ENCODE results near the gene TRAK2.

TRAK2 gene

DNA sequence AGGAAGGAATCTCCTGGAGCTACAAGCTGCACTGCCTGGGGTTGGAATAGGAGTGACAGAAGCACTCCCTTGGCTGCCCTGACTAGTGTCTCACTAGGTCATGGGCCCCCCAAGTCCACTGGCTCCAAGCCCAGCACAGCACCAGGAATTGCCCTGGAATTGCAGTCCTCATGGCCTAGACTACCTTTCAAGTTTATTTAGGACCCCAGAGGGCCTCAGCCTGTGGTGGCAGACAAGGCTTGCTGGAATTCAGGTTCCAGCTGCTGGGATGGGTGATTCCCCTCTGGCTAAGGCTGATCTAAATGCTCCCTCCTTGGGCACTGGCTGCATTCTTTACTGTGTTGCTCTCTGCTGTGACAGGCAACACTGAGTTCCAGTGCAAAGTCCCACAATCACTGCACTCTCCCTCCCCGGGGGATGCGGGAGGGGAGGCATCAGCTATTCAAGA is 14.3 kb upstream of the TRAK2 start:
- no peak overlapping the region for H3K4me3 ChIP-seq (ENCODE audit: low read length)
- TF ChIP-seq, protein P1, sequence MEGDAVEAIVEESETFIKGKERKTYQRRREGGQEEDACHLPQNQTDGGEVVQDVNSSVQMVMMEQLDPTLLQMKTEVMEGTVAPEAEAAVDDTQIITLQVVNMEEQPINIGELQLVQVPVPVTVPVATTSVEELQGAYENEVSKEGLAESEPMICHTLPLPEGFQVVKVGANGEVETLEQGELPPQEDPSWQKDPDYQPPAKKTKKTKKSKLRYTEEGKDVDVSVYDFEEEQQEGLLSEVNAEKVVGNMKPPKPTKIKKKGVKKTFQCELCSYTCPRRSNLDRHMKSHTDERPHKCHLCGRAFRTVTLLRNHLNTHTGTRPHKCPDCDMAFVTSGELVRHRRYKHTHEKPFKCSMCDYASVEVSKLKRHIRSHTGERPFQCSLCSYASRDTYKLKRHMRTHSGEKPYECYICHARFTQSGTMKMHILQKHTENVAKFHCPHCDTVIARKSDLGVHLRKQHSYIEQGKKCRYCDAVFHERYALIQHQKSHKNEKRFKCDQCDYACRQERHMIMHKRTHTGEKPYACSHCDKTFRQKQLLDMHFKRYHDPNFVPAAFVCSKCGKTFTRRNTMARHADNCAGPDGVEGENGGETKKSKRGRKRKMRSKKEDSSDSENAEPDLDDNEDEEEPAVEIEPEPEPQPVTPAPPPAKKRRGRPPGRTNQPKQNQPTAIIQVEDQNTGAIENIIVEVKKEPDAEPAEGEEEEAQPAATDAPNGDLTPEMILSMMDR (conservative IDR thresholded peaks at IDR 0.05; ENCODE audit: low read length): no peak
- DNase-seq (ENCODE audit: low read depth): no peak

DNA sequence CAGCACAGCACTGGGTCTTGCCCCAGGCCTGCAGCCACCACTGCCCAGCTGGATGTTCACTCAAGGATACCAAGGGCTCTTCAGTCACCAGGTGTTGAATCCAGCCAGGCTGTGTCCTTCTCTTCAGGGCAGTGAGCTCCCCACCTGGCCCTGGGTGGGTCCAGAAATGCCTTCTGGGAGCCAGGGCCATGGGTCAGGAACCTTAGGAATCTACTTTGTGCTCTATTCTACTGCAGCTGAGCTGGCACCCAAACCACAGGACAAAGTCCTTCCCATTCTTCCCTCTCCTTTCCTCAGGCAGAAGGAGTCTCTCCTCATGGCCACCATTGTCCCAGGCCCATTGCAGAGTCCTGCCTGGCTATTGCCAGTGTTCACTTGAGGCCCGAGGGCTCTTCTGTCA is 13.3 kb upstream of the TRAK2 start:
- no peak overlapping the region for H3K4me3 ChIP-seq (ENCODE audit: low read length)
- TF ChIP-seq, protein P1 (conservative IDR thresholded peaks at IDR 0.05; ENCODE audit: low read length): no peak
- no peak for DNase-seq (ENCODE audit: low read depth)

DNA sequence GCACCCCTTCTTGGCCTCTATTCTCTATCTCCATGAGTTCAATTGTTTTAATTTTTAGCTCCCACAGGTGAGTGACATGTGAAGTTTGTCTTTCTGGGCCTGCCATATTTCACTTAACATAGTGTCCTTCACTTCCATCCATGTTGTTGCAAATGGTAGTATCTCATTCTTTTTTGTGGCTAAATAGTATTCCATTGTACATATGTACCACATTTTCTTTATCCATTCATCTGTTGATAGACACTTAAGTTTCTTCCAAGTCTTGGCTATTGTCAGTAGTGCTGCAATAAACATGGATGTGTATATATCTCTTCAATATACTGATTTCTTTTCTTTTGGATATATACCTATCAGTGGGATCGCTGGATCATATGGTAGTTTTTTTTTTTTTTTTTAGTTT is 9.3 kb upstream of the TRAK2 start:
- no peak for DNase-seq (ENCODE audit: low read depth)
- no peak overlapping the region for H3K4me3 ChIP-seq (ENCODE audit: low read length)
- TF ChIP-seq, protein P1 (conservative IDR thresholded peaks at IDR 0.05; ENCODE audit: low read length): no peak

DNA sequence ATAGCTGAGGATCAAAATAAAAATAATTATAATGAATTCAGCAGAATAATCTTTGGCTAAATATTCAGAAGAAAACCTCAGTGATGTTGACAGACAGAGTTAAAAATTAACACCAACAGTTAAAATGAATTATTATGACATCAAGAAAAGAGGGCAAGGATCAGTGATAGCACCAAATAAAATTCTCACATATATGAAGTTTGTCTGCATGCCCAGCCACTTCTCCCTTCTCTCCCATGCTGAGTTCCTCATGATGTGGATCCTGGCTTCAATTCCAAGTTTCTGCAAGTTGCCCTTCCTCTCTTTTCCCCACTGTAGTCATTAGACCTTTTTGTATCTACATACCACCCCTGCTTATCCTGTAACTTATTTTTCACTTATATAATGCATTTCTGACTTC is 7.1 kb upstream of the TRAK2 start:
- H3K4me3 ChIP-seq (ENCODE audit: low read length): no peak overlapping the region
- TF ChIP-seq, protein P1 (conservative IDR thresholded peaks at IDR 0.05; ENCODE audit: low read length): no peak
- no peak for DNase-seq (ENCODE audit: low read depth)

DNA sequence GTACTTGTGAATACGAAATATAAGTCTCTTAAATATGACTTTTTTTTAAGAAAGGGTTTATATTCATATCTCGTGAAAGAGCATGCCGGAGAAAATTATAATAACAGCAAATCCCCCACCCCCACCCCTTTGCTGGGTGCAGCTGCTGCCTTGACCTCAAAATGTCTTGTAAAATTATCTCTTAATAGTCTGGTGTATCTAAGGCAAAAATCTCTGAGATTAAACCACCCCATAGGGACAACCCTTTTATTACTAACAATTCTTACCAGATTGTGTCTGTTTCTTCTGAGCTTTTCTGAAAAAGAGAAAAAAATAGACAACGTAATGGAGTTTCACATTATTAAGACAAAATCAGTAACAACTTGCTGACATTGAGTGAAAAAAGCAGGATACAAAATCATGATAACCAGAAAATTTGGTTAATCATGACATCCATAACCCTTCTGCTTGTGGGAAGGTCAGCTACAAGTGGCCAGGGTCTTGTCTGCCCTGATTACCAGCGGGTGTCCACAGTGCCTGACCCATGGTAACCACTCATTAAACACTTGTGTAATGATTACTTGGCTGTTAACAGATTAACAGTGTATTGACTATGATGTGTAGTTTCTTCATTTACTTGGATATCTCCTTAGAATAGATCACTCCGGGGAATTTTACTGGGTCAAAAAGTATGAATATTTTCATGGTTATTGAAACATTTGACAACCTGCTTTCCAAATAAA is 1.8 kb upstream of the TRAK2 start:
- H3K4me3 ChIP-seq (ENCODE audit: low read length): no peak overlapping the region
- no peak for DNase-seq (ENCODE audit: low read depth)
- TF ChIP-seq, protein P1 (conservative IDR thresholded peaks at IDR 0.05; ENCODE audit: low read length): no peak

DNA sequence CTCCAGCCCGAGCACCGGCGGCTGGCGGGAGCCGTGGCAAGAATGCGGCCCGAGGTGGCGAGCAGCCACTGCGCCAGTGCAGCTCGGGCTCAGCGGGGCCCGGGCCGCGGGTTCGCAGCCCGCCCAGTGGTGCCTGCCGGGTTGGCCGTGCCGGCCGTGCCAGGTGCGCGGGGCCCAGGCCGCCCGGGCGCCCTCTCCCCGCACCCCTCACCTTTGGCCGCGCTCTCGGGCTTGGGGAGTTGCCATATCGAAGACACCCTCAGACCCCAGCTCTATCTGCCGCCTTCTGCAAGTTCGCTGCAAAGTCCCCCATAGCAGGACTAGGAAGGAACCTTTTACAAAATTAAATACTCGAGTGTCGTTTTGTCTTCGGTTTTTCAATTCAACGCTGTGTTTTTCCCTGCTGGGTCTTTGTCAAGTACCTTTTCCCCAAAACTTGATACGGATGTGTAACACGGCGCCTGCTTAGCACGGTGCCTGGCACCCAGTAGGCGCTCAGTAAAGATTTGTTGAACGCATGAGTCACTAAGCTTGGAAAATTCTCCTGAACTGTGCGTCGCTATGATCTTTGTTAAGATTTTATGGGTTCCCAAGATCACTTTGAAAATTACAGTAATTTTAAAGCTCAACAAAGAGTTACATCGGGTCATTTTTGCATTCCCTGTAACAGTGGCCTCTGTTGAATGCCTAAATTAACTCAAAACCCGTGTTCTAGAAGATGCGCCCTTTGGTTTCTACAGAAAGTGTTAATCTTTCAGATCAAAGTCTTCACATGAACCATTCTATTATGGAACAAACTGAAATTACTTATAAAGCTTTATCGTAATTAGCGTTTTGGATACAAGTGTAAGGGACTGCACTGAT is 1.0 kb upstream of the TRAK2 start:
- peak; percentile 8 for DNase-seq (ENCODE audit: low read depth)
- peak overlapping the region; percentile 92 for H3K4me3 ChIP-seq (ENCODE audit: low read length)
- TF ChIP-seq, protein P1 (conservative IDR thresholded peaks at IDR 0.05; ENCODE audit: low read length): no peak

DNA sequence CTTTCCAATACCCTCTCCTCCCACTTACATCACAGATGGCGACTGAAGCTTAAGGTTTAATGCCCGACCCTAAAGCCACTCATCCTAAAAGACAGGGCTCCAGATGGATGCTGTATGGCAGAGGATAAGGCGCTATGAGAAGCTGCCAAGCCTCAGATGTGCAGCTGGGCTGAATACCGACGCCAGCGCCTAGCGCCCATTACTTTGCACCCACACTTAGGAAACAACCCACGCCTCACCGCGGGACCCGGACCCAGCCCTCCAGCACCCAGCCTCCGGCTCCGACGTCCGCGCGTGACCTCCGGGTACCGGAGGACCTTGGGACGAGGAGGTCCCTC is 335 bp downstream of the TRAK2 start:
- peak overlapping the region; percentile 92 for H3K4me3 ChIP-seq (ENCODE audit: low read length)
- TF ChIP-seq, protein P1 (conservative IDR thresholded peaks at IDR 0.05; ENCODE audit: low read length): no peak
- DNase-seq (ENCODE audit: low read depth): peak; percentile 45
